ENCODE results near the gene OR8B12. TPM values are rescaled to one million over a fixed set of nuclear protein-coding genes. Genes with fewer than 3 reads are reported as not detected.

OR8B12 gene
- total RNA-seq, 1 experiment from 2014 or later, result not detected

DNA sequence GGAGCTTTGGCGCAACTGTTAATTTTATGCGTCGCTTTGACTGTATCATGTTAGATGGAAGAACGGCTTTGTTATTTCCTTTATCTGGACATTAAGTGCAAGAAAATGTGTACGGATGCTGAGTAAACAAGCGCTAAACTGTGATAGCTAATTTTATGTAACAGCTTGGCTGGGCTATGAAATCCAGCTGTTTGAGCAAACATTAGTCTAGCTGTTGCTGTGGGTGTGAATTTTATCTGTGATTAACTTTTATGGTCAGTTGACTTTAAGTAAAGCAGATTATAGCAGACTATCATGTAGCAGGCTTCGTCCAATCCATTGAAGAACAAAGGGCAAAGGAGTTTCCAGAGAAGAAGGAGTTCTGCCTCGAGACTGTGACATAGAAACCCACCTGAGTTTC, 40.3 kb upstream of the OR8B12 start:
- ChIA-PET RAD21 (ENCODE audit: low non-redundant PET in 1 of 2, low total read pairs in 2 of 2, uncharacterized antibody in 2 of 2, unreplicated experiment in 2 of 2) (no interaction called here), POLR2A (no interaction called here), CTCF (interaction anchor here (1.2 to 2.9 kb wide), 2 partner anchors 167 to 292 kb away, joined by 3 to 14 read pairs; no protein-coding TSS in a partner anchor)
- no peaks in the 10 kb centered on the region for H3K4me1 ChIP-seq (ENCODE audit: control insufficient read depth in 1 of 2, insufficient read depth in 2 of 2, low read length in 2 of 2)
- no peak overlapping the region for H2AFZ ChIP-seq (ENCODE audit: low read depth, low read length, poor library complexity, severe bottlenecking)
- H3K9me3 ChIP-seq (ENCODE audit: control insufficient read depth in 1 of 2, insufficient read depth in 1 of 2, low read depth in 1 of 2, low read length in 2 of 2), result no peaks in the 10 kb centered on the region
- DNase-seq (ENCODE audit: low read depth, low spot score), result no peak
- H3K27me3 ChIP-seq (ENCODE audit: insufficient read depth, low read length), result peaks cover 67% of the 10 kb centered on the region
- H3K9ac ChIP-seq (ENCODE audit: low read length), result no peak overlapping the region
- no peaks in the 10 kb centered on the region for H3K79me2 ChIP-seq (ENCODE audit: insufficient read depth, low read length)
- H3K27ac ChIP-seq (ENCODE audit: low read depth, low read length), result no peak overlapping the region
- TF ChIP-seq SIN3A (IDR thresholded peaks at IDR 0.05; ENCODE audit: low read depth) (no peak), EZH2phosphoT487 (IDR thresholded peaks at IDR 0.05; ENCODE audit: borderline replicate concordance) (no peak), CBX3 (IDR thresholded peaks at IDR 0.05; ENCODE audit: low read depth) (no peak), YY1 (IDR thresholded peaks at IDR 0.05; ENCODE audit: extremely low read depth, insufficient replicate concordance, low read depth, low read length) (no peak), POLR2AphosphoS5 (IDR thresholded peaks at IDR 0.05; ENCODE audit: low read depth, low read length) (no peak), SP1 (IDR thresholded peaks at IDR 0.05; ENCODE audit: low read depth) (no peak), JUND (IDR thresholded peaks at IDR 0.05) (no peak)
- TF ChIP-seq, protein P1, sequence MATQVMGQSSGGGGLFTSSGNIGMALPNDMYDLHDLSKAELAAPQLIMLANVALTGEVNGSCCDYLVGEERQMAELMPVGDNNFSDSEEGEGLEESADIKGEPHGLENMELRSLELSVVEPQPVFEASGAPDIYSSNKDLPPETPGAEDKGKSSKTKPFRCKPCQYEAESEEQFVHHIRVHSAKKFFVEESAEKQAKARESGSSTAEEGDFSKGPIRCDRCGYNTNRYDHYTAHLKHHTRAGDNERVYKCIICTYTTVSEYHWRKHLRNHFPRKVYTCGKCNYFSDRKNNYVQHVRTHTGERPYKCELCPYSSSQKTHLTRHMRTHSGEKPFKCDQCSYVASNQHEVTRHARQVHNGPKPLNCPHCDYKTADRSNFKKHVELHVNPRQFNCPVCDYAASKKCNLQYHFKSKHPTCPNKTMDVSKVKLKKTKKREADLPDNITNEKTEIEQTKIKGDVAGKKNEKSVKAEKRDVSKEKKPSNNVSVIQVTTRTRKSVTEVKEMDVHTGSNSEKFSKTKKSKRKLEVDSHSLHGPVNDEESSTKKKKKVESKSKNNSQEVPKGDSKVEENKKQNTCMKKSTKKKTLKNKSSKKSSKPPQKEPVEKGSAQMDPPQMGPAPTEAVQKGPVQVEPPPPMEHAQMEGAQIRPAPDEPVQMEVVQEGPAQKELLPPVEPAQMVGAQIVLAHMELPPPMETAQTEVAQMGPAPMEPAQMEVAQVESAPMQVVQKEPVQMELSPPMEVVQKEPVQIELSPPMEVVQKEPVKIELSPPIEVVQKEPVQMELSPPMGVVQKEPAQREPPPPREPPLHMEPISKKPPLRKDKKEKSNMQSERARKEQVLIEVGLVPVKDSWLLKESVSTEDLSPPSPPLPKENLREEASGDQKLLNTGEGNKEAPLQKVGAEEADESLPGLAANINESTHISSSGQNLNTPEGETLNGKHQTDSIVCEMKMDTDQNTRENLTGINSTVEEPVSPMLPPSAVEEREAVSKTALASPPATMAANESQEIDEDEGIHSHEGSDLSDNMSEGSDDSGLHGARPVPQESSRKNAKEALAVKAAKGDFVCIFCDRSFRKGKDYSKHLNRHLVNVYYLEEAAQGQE (IDR thresholded peaks at IDR 0.05; ENCODE audit: low read depth), result no peak
- TF ChIP-seq, protein P2, sequence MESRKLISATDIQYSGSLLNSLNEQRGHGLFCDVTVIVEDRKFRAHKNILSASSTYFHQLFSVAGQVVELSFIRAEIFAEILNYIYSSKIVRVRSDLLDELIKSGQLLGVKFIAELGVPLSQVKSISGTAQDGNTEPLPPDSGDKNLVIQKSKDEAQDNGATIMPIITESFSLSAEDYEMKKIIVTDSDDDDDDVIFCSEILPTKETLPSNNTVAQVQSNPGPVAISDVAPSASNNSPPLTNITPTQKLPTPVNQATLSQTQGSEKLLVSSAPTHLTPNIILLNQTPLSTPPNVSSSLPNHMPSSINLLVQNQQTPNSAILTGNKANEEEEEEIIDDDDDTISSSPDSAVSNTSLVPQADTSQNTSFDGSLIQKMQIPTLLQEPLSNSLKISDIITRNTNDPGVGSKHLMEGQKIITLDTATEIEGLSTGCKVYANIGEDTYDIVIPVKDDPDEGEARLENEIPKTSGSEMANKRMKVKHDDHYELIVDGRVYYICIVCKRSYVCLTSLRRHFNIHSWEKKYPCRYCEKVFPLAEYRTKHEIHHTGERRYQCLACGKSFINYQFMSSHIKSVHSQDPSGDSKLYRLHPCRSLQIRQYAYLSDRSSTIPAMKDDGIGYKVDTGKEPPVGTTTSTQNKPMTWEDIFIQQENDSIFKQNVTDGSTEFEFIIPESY (IDR thresholded peaks at IDR 0.05; ENCODE audit: extremely low read depth, insufficient replicate concordance, low read length), result no peak
- H3K4me2 ChIP-seq (ENCODE audit: low read length), result no peak overlapping the region
- BruUV-seq (replicated peaks), result no TSS peak
- no peaks in the 10 kb centered on the region for H3K9me2 ChIP-seq (ENCODE audit: insufficient read depth)
- no peak for ATAC-seq
- no peak overlapping the region for H3K4me3 ChIP-seq (replicated peaks in 1 of 2; ENCODE audit: low read depth in 1 of 2, low read length in 2 of 2)
- no peaks in the 10 kb centered on the region for H3K36me3 ChIP-seq (ENCODE audit: control insufficient read depth in 1 of 2, insufficient read depth in 2 of 2, low read length in 2 of 2)
- no peaks in the 10 kb centered on the region for H4K20me1 ChIP-seq (ENCODE audit: insufficient read depth)
- intact Hi-C loops (cut with micrococcal nuclease), result no loop called here

All from HCT116 (cell line).